Heart left ventricle (tissue), 11 donors: ENCODE results near the gene DBET. TPM values are rescaled to one million over a fixed set of nuclear protein-coding genes. Genes with fewer than 3 reads are reported as not detected.

Source experiments
- polyA plus RNA-seq, 2 donors: library from polyadenylated mRNA; stranded (reverse); fragments of 200-250 nt; gene quantifications; one replicate each; pipeline ENCODE4 v1.2.3, GENCODE V29; 2013
- total RNA-seq, 9 donors: library from RNA; depleted of rRNA in 2 of 9; stranded (reverse); fragments of >200 nt in 2 of 9; fragmentation: NEBNext Ultra II Directional in 3 of 9; extraction: Animal tissue kit (Norgen Biotek cat#: 25700) in 3 of 9; gene quantifications; one replicate each; pipeline versions ENCODE4 v1.1.0 to v1.2.4, GENCODE V29; 2016 to 2023
- donor health status: ischemic (EF 13 %, LVEDD 7.1; RV severe dilation, severe dysfunction).
- donor health status: healthy with polysubstance abuse.
- donor health status: DM: no; HTN: yes; CAD: no.
- donor health status: DM: no; HTN: no; CAD: no.
- donor health status: ischemic (EF 25% LVEDD 5.7; RV mildly dilated, moderate dysfunction).
- donor health status: healthy.
- donor health status: DM: yes; HTN: yes; CAD: no.
- donor health status: PGD.
- donor health status: nonischemic (EF 23%, LVEDD 6.1; RV moderate dilation, normal function).

The DBET gene
- total and polyA plus RNA-seq, 11 donors = not detected

Other genes with a start within 250 kb of the DBET start
- 10 to 100 TPM; 26.8 to 43.3 (median 31.7) TPM for gene FRG1, start 123.6 kb upstream of the DBET start, total RNA-seq
- 10 to 100 TPM; 35.2 to 53.1 TPM for gene FRG1, start 123.6 kb upstream of the DBET start, polyA plus RNA-seq
- gene FRG2, start 37.2 kb upstream of the DBET start, total RNA-seq = not detected
- not detected for gene FRG2, start 37.2 kb upstream of the DBET start, polyA plus RNA-seq
- not detected for gene DUX4, start 109.3 kb downstream of the DBET start, total RNA-seq
- not detected for gene DUX4, start 109.3 kb downstream of the DBET start, polyA plus RNA-seq